SK-N-SH (cell line): ENCODE measurements around the gene RPL12. TPM values are rescaled to one million over a fixed set of nuclear protein-coding genes. Genes with fewer than 3 reads are reported as not detected.

Source experiments
- CTCF ChIA-PET: fragments of 300-600, 350-600 bp; formaldehyde crosslinking; extraction: SDS; loops from one replicate; lab custom pipeline; 2021; lab: Yijun Ruan, JAX
- POLR2A ChIA-PET: fragments of 350-600 bp; sonication (Branson Sonifier 250); formaldehyde crosslinking; extraction: SDS; loops from one replicate; lab custom pipeline; 2020; ENCODE audit warnings: antibody characterized with exemption, inconsistent platforms; lab: Yijun Ruan, JAX
- DNase-seq: peaks from one replicate; pipeline ENCODE4 v3.0.0; 2012
- H2AFZ ChIP-seq: fragments of 200-600 bp; sonication (generic); 2 replicates; pipeline ENCODE4 v1.8.1; 2016; ENCODE audit warnings: antibody characterized with exemption, mild to moderate bottlenecking, low read depth
- H3F3A ChIP-seq: fragments of 200-600 bp; sonication (generic); replicated peaks from 2 replicates; pipeline ENCODE3; 2016; ENCODE audit warnings: antibody characterized with exemption, mild to moderate bottlenecking; ENCODE audit not compliant: insufficient read depth
- H3K27ac ChIP-seq, 2 experiments: fragments of 200-500 bp in 1 of 2; fragments of 200-600 bp in 1 of 2; sonication (Bioruptor generic) in 1 of 2; sonication (generic), shearing (Covaris generic) in 1 of 2; 2 replicates each; pipeline versions ENCODE4 v1.5.1 to v1.6.1; 2014 to 2016; ENCODE audit warnings: low read depth in 2 of 2, inconsistent platforms in 1 of 2, low read length in 1 of 2, mild to moderate bottlenecking in 1 of 2, mixed read lengths in 1 of 2
- H3K27me3 ChIP-seq: fragments of 200-600 bp; sonication (generic), shearing (Covaris generic); 2 replicates; pipeline ENCODE4 v1.6.1; 2016; ENCODE audit warnings: mixed run types; ENCODE audit not compliant: insufficient read depth
- H3K36me3 ChIP-seq, 2 experiments: fragments of 200-500 bp in 1 of 2; fragments of 200-600 bp in 1 of 2; sonication (Bioruptor generic) in 1 of 2; sonication (generic) in 1 of 2; replicated peaks in 1 of 2; 2 replicates each; pipeline versions ENCODE3 to v1.5.1; 2014 to 2016; ENCODE audit warnings: low read length in 1 of 2, mild to moderate bottlenecking in 1 of 2; ENCODE audit not compliant: insufficient read depth in 2 of 2, control insufficient read depth in 1 of 2
- H3K4me1 ChIP-seq, 2 experiments: fragments of 200-500 bp in 1 of 2; fragments of 200-600 bp in 1 of 2; sonication (Bioruptor generic) in 1 of 2; sonication (generic), shearing (Covaris generic) in 1 of 2; 2 replicates each; pipeline versions ENCODE4 v1.5.1 to v1.6.1; 2014 to 2016; ENCODE audit warnings: low read depth in 1 of 2, low read length in 1 of 2, mixed run types in 1 of 2; ENCODE audit not compliant: insufficient read depth in 2 of 2, control insufficient read depth in 1 of 2
- H3K4me2 ChIP-seq: fragments of 200-600 bp; sonication (generic), shearing (Covaris generic); 2 replicates; pipeline ENCODE4 v1.6.1; 2017; ENCODE audit warnings: mixed run types
- H3K4me3 ChIP-seq, 2 experiments: fragments of 200-500 bp in 1 of 2; fragments of 200-600 bp in 1 of 2; sonication (Bioruptor generic) in 1 of 2; sonication (generic), shearing (Covaris generic) in 1 of 2; 2 replicates each; pipeline versions ENCODE4 v1.5.1 to v1.8.1; 2014 to 2016; ENCODE audit warnings: low read depth in 2 of 2, inconsistent platforms in 1 of 2, low read length in 1 of 2, mild to moderate bottlenecking in 1 of 2, mixed read lengths in 1 of 2, moderate library complexity in 1 of 2
- H3K79me2 ChIP-seq: fragments of 200-600 bp; sonication (generic); 2 replicates; pipeline ENCODE4 v1.8.1; 2017; ENCODE audit warnings: mild to moderate bottlenecking; ENCODE audit not compliant: insufficient read depth
- H3K9ac ChIP-seq: fragments of 200-600 bp; sonication (generic); 2 replicates; pipeline ENCODE4 v1.6.1; 2017; ENCODE audit warnings: mixed run types
- H3K9me2 ChIP-seq: fragments of 200-600 bp; sonication (generic); 2 replicates; pipeline ENCODE4 v1.6.1; 2017; ENCODE audit warnings: mixed run types
- H3K9me3 ChIP-seq: fragments of 200-600 bp; sonication (generic); 2 replicates; pipeline ENCODE4 v1.6.1; 2017; ENCODE audit warnings: mixed run types, mild to moderate bottlenecking, moderate library complexity
- H4K20me1 ChIP-seq: fragments of 200-600 bp; sonication (generic); 2 replicates; pipeline ENCODE4 v1.6.1; 2017; ENCODE audit warnings: mild to moderate bottlenecking, mixed run types; ENCODE audit not compliant: insufficient read depth
- FOSL2 ChIP-seq: IDR thresholded peaks from 2 replicates; pipeline ENCODE4 v1.4.0; 2012; ENCODE audit warnings: low read depth, mild to moderate bottlenecking, moderate library complexity, borderline replicate concordance
- FOXM1 ChIP-seq: IDR thresholded peaks from 2 replicates; pipeline ENCODE4 v1.4.0; 2012; ENCODE audit warnings: low read depth, mild to moderate bottlenecking
- GATA2 ChIP-seq: sonication (generic); formaldehyde crosslinking; IDR thresholded peaks from 2 replicates; pipeline ENCODE4 v1.5.0; 2020; ENCODE audit warnings: mild to moderate bottlenecking, missing genetic modification reagents
- MEF2A ChIP-seq: IDR thresholded peaks from 2 replicates; pipeline ENCODE4 v1.4.0; 2012; ENCODE audit warnings: low read depth, borderline replicate concordance
- NFIC ChIP-seq: IDR thresholded peaks from 2 replicates; pipeline ENCODE4 v1.4.0; 2012; ENCODE audit warnings: borderline replicate concordance
- NRF1 ChIP-seq: IDR thresholded peaks from 2 replicates; pipeline ENCODE4 v1.6.1; 2012; ENCODE audit warnings: low read depth, mild to moderate bottlenecking, low read length
- RCOR1 ChIP-seq: fragments of 150-350 bp; IDR thresholded peaks from 2 replicates; pipeline ENCODE4 v1.6.1; 2017; ENCODE audit warnings: antibody characterized with exemption, low read length
- RFX5 ChIP-seq: IDR thresholded peaks from 2 replicates; pipeline ENCODE4 v1.6.1; 2012; ENCODE audit warnings: mild to moderate bottlenecking, improper control_type of control experiment, low read length
- SIN3A ChIP-seq: IDR thresholded peaks from 2 replicates; pipeline ENCODE4 v1.6.1; 2012; ENCODE audit warnings: low read depth, mild to moderate bottlenecking, low read length, moderate library complexity, borderline replicate concordance
- TAF1 ChIP-seq: IDR thresholded peaks from 2 replicates; pipeline ENCODE4 v1.6.1; 2012; ENCODE audit warnings: low read depth, mild to moderate bottlenecking, low read length, moderate library complexity, borderline replicate concordance
- TEAD4 ChIP-seq: IDR thresholded peaks from 2 replicates; pipeline ENCODE4 v1.4.0; 2012; ENCODE audit warnings: mild to moderate bottlenecking, borderline replicate concordance; ENCODE audit not compliant: insufficient read depth
- WGBS: methylation state at CpG from one replicate; pipeline ENCODE4 v1.1.6; 2017; ENCODE audit warnings: low lambda C conversion rate; 5-methylcytosine and 5-hydroxymethylcytosine counted together
- polyA plus RNA-seq, 3 experiments: library from polyadenylated mRNA; depleted of rRNA; stranded (reverse); fragments of >200 nt; gene quantifications; 2 replicates each; pipeline ENCODE4 v1.2.3, GENCODE V29; 2012
- TF ChIP-seq, protein P1 (sequence below): fragments of 150-350 bp; IDR thresholded peaks from 2 replicates; pipeline ENCODE4 v1.6.1; 2017; ENCODE audit warnings: antibody characterized with exemption, low read length, low read depth, borderline replicate concordance
- TF ChIP-seq, protein P2 (sequence below): fragments of 150-350 bp; IDR thresholded peaks from 2 replicates; pipeline ENCODE4 v1.6.1; 2016; ENCODE audit warnings: mild to moderate bottlenecking, low read depth, low read length
- TF ChIP-seq, protein P3 (sequence below): IDR thresholded peaks from 2 replicates; pipeline ENCODE4 v1.4.0; 2012; ENCODE audit warnings: low read depth, borderline replicate concordance
- TF ChIP-seq, protein P4 (sequence below): IDR thresholded peaks from 2 replicates; pipeline ENCODE4; 2012

The RPL12 gene
- polyA plus RNA-seq, 1 of the 3 experiments (the other 2 are of a cell fraction): 3,270 TPM

DNA sequence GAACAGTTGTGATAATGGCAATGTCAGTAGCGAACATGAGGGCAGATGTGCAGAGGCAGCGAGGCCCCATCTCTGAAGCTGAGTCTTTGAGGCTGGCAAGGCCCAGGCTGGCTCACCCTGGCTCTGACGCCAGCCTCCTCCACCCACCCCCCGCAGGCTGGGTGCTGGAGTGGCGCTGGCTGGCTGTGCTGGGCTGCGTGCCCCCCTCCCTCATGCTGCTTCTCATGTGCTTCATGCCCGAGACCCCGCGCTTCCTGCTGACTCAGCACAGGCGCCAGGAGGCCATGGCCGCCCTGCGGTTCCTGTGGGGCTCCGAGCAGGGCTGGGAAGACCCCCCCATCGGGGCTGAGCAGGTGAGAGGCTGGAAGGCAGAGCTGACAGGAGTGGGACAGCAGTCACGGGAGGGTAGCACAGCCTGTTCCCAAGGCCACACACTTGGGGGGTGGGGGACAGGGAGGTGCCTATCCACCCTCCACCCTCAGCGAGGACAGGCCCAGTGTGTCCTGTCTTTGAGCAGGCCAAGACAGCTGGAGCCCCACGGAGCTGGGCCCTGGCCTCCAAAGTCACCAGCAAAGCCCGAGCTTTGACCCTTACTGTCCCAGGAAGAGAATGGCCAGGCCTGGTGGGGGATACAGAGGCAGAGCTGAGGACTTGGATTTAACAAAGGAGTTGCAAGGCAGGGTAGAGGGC lies 48.7 kb downstream of the RPL12 start:
- H3K27me3 ChIP-seq: no peaks in the 10 kb centered on the region
- CTCF ChIA-PET: interaction anchor here (1.2 to 1.9 kb wide), 2 partner anchors 16 to 188 kb away, joined by 4 read pairs; no protein-coding TSS in a partner anchor
- H3K9ac ChIP-seq: no peak overlapping the region
- POLR2A ChIA-PET: no interaction called here
- peaks cover 7 to 20% of the 10 kb centered on the region in 2 experiments; a peak in 1 of 4 replicates for H3K4me1 ChIP-seq
- H2AFZ ChIP-seq: no peak overlapping the region
- peaks cover 17% of the 10 kb centered on the region for H3K79me2 ChIP-seq
- TF ChIP-seq TAF1 (no peak), NFIC (no peak), GATA2 (no peak), NRF1 (no peak), SIN3A (no peak), RCOR1 (no peak), FOSL2 (no peak), FOXM1 (no peak), RFX5 (no peak)
- TF ChIP-seq, protein P1, sequence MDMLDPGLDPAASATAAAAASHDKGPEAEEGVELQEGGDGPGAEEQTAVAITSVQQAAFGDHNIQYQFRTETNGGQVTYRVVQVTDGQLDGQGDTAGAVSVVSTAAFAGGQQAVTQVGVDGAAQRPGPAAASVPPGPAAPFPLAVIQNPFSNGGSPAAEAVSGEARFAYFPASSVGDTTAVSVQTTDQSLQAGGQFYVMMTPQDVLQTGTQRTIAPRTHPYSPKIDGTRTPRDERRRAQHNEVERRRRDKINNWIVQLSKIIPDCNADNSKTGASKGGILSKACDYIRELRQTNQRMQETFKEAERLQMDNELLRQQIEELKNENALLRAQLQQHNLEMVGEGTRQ: no peak
- TF ChIP-seq, protein P2, sequence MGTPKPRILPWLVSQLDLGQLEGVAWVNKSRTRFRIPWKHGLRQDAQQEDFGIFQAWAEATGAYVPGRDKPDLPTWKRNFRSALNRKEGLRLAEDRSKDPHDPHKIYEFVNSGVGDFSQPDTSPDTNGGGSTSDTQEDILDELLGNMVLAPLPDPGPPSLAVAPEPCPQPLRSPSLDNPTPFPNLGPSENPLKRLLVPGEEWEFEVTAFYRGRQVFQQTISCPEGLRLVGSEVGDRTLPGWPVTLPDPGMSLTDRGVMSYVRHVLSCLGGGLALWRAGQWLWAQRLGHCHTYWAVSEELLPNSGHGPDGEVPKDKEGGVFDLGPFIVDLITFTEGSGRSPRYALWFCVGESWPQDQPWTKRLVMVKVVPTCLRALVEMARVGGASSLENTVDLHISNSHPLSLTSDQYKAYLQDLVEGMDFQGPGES: no peak
- peaks cover 0 to 20% of the 10 kb centered on the region in 2 experiments for H3K36me3 ChIP-seq
- no peaks in the 10 kb centered on the region for H3K9me2 ChIP-seq
- no peaks in the 10 kb centered on the region for H3K9me3 ChIP-seq
- 92% methylated on average over 13 of the region's 18 CpGs for WGBS
- no peak overlapping the region for H3K27ac ChIP-seq
- no peak overlapping the region for H3K4me3 ChIP-seq
- H4K20me1 ChIP-seq: peaks cover 6% of the 10 kb centered on the region; the same call in 1 of the 2 replicates
- no peaks in the 10 kb centered on the region for H3F3A ChIP-seq
- DNase-seq: no peak
- no peak overlapping the region for H3K4me2 ChIP-seq

DNA sequence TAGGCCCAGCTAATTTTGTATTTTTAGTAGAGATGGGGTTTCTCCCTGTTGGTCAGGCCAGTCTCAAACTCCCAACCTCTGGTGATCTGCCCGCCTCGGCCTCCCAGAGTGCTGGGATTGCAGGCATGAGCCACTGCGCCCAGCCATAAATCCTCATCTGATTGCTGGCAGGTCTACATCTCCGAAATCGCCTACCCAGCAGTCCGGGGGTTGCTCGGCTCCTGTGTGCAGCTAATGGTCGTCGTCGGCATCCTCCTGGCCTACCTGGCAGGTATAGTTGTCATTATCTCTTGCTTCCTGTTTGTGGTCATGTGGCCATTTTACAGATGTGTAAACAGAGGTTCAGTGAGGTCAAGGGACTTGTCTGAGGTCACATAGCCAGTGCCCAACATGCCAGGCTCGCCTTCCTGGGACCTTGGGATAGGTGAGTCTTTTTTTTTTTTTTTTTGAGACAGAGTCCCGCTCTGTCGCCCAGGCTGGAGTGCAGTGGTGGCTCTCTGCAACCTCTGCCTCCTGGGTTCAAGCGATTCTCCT lies 51.4 kb downstream of the RPL12 start:
- peaks cover 6% of the 10 kb centered on the region; the same call in 1 of the 2 replicates for H4K20me1 ChIP-seq
- POLR2A ChIA-PET: no interaction called here
- no peak overlapping the region for H3K27ac ChIP-seq
- H3K9me3 ChIP-seq: no peaks in the 10 kb centered on the region
- no peak overlapping the region for H3K9ac ChIP-seq
- TF ChIP-seq, protein P3, sequence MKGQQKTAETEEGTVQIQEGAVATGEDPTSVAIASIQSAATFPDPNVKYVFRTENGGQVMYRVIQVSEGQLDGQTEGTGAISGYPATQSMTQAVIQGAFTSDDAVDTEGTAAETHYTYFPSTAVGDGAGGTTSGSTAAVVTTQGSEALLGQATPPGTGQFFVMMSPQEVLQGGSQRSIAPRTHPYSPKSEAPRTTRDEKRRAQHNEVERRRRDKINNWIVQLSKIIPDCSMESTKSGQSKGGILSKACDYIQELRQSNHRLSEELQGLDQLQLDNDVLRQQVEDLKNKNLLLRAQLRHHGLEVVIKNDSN: no peak
- TF ChIP-seq MEF2A (no peak), FOXM1 (no peak), TEAD4 (no peak)
- TF ChIP-seq, protein P4, sequence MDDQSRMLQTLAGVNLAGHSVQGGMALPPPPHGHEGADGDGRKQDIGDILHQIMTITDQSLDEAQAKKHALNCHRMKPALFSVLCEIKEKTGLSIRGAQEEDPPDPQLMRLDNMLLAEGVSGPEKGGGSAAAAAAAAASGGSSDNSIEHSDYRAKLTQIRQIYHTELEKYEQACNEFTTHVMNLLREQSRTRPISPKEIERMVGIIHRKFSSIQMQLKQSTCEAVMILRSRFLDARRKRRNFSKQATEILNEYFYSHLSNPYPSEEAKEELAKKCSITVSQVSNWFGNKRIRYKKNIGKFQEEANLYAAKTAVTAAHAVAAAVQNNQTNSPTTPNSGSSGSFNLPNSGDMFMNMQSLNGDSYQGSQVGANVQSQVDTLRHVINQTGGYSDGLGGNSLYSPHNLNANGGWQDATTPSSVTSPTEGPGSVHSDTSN: no peak
- TF ChIP-seq, all 33 proteins: peak for 0
- CTCF ChIA-PET: no interaction called here
- Histone ChIP-seq H3K9me2 (no peaks in the 10 kb centered on the region), H3K4me1 (peaks cover 7 to 18% of the 10 kb centered on the region in 2 experiments; a peak in 1 of 4 replicates), H3K4me3 (no peak overlapping the region), H3K27me3 (no peaks in the 10 kb centered on the region), H3K36me3 (peaks cover 0 to 10% of the 10 kb centered on the region in 2 experiments), H3F3A (peaks cover 4% of the 10 kb centered on the region), H3K79me2 (peaks cover 17% of the 10 kb centered on the region), H2AFZ (no peak overlapping the region), H3K4me2 (no peak overlapping the region)
- no peak for DNase-seq
- 95% methylated on average over 12 of the region's 14 CpGs for WGBS
